ENCODE measurements around the gene HTRA1.

HTRA1 gene

DNA sequence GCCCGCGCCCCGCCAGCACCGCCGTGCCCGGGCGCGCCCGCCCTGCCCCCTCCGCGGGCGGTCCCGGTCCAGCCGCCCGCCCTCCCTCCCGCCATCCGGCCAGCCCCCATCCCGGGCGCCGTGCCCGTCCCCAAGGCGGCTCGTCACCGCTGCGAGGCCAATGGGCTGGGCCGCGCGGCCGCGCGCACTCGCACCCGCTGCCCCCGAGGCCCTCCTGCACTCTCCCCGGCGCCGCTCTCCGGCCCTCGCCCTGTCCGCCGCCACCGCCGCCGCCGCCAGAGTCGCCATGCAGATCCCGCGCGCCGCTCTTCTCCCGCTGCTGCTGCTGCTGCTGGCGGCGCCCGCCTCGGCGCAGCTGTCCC is at the start of gene HTRA1:
TSS of gene HTRA1 (plus strand) at position 187 of the 362 bp plus-strand sequence. CDS start at position 287, 100 bp downstream.
- DNase-seq (ENCODE audit: low read depth), result no peak

- no peak for DNase-seq (ENCODE audit: low read depth)
Measured at GRCh38 chr10:122413327-122413726, 48.0 kb upstream of the HTRA1 start.

- DNase-seq (ENCODE audit: low read depth), result no peak
Measured at GRCh38 chr10:122417667-122418066, 43.7 kb upstream of the HTRA1 start.

GRCh38 chr10:122419016-122419415 is 42.3 kb upstream of the HTRA1 start:
- no peak for DNase-seq (ENCODE audit: low read depth)

GRCh38 chr10:122419876-122420623 is 41.3 kb upstream of the HTRA1 start:
- no peak for DNase-seq (ENCODE audit: low read depth)

DNA sequence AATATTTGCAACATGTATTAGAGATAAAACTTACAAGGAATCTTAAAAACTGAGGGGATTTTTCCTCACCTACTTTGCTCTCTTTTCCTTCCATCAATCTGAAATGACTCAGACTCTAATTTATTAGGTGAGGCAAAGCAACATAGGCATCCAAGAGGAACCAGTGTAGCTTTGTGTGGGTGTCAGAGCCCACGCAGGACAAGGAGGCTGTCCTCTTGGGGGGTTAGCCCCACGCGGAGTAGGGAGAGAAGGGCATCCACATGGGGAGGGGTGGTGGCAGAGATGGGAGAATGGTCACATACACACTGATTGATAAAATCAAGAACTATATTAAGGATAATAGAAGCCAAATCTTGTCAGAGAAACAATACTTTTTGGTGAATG is 40.7 kb upstream of the HTRA1 start:
- no peak for DNase-seq (ENCODE audit: low read depth)

DNA sequence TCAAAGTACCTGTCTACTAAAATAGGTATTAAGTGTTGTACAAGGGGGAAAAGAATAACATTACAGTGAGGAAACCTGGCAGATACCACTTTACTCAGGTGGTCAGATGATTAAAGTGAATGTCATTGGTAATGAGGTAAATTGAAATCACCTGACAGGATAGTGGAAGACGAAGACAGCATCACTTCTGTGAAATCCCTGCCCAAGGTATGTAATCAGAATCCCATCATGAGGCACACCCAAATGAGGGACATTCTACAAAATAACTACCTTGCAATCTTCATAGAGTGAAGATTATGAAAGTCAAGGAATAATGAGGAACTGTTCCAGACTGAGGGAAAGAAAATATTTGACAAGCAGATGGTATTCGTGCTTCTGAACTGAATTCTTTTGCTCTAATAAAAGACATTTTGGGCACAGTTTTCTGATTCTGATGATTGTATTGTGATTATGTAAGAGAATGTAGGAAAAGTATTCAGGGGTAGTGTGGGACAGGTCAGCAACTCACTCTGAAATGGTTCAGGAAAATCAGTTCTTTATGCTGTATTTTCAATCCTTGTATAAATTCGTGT is 40.2 kb upstream of the HTRA1 start:
- no peak for DNase-seq (ENCODE audit: low read depth)

DNA sequence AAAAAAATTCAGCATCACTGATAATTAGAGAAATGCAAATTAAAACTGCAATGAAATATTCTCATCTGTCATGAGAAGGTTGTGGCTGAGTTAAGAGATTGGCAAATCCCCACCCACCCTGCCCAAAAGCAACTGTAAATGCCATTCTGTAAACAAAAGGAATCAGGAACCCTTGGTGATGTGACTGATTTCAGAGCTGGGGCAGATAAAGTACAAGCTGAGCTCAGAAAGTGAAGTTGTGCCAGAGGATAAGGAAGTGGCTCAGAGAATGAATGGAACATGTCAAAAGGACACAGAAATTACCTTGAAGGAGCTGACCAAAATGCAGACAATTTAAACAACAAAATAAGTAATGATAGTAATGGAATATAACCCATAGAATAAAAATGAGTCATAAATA is 39.6 kb upstream of the HTRA1 start:
- no peak for DNase-seq (ENCODE audit: low read depth)

- no peak for DNase-seq (ENCODE audit: low read depth)
Measured at GRCh38 chr10:122422266-122422989, 38.9 kb upstream of the HTRA1 start.

- DNase-seq (ENCODE audit: low read depth), result no peak
Measured at GRCh38 chr10:122424059-122424458, 37.3 kb upstream of the HTRA1 start.

- no peak for DNase-seq (ENCODE audit: low read depth)
Measured at GRCh38 chr10:122426829-122427228, 34.5 kb upstream of the HTRA1 start.

- no peak for DNase-seq (ENCODE audit: low read depth)
Measured at GRCh38 chr10:122427280-122427679, 34.1 kb upstream of the HTRA1 start.

DNA sequence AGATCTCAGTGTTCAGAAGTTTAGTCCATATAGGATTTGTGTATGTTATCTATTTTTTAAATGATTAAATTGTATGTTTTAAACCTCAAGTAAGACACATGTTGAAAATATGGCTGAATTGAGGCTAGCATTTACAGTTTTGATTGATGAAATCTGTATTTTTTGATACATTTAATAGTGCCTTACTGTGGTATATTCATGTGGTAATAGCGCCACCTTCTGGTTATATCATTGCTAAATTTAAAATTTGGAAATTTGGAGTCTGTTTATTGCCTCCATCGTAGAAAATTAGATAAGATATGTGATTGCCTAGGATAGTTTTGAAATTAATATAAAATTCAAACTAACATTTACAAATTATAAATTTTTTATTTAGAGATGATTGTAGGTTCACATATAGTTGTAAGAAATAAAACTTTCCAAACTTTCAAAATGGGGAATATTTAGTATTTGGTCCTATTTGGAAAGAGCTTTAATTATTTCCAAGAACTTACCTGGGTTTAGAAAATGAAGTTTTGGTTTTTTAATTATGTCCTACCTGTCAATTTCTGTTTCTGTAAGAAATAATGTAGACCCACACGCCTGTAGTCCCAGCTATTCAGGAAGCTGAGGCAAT is 26.0 kb upstream of the HTRA1 start:
- DNase-seq (ENCODE audit: low read depth), result peak; percentile 12

GRCh38 chr10:122441961-122442360 is 19.4 kb upstream of the HTRA1 start:
- no peak for DNase-seq (ENCODE audit: low read depth)

DNA sequence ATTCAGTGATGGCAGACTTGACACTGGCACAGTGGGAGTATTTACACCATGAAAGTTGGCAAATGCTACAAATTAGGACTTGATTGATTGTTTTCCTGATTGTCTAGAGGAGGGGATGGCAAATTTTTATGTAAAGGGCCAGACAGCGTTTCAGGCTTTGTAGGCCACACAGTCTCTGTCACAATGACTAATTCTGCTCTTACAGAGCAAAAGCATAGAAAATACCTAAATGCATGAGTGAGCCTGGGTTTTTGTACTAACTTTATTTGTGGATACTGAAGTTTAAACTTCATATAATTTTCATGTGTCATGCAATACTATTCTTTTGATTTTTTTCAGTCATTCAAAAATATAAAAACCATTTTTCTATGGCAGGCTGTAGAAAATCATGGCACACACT is 15.9 kb upstream of the HTRA1 start:
- DNase-seq (ENCODE audit: low read depth), result no peak

DNA sequence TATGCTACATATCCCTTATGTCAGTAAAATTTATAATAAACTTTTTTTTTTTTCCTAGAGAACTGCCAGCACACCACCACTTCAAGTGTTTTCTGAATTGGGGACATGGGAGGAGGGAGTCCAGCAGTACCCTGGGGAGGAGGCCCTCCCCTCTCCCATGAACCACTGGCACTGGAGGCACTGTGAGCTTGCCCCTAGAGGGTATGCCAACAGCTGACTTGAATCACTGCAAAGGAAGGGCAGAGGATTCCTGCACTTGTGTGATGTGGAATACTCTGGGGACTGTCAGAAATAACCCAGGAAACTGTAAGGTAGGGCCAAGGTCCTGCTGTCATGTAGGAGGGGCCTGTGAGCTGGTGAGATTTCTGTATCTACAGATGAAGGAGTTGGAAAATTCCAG is 15.4 kb upstream of the HTRA1 start:
- DNase-seq (ENCODE audit: low read depth), result no peak

DNA sequence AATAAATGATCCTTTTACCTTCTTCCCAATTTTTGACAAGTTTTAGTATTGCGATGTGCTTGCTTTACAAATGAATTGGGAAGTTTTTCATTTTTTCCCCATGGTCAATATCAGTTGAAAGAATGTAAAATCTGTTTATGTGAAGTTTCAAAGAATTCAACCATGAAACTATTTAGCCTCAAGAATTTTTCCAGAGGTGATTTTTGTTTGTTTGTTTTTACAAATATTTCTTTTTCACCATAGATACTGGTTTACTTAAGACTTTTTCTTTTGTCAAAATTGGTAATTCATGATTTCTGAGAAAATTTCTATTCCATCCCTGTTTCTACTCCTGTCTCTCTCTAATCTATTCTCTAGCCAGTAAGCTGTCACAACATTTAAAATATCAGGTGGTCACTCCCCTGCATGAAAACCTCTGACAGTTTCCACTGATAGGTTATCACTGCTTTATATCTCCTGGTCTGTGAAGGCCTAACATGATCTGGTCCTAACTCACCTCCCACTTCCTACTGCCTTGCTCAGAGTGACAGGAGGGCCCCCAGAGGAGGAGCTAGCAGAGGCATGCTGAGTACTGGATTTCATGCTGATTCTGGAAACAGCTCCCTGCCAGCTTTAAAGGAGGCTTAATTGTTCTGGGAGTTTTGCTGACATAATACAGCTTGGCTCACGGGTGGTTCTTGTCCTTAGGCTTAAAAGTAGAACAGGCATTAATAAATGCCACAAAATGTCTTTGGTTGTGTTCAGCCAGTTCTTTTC is 14.5 kb upstream of the HTRA1 start:
- DNase-seq (ENCODE audit: low read depth), result no peak

GRCh38 chr10:122448600-122448999 is 12.8 kb upstream of the HTRA1 start:
- DNase-seq (ENCODE audit: low read depth), result no peak

GRCh38 chr10:122449153-122449552 is 12.2 kb upstream of the HTRA1 start:
- DNase-seq (ENCODE audit: low read depth), result no peak

- DNase-seq (ENCODE audit: low read depth), result no peak
Measured at GRCh38 chr10:122450353-122450990, 10.9 kb upstream of the HTRA1 start.

DNA sequence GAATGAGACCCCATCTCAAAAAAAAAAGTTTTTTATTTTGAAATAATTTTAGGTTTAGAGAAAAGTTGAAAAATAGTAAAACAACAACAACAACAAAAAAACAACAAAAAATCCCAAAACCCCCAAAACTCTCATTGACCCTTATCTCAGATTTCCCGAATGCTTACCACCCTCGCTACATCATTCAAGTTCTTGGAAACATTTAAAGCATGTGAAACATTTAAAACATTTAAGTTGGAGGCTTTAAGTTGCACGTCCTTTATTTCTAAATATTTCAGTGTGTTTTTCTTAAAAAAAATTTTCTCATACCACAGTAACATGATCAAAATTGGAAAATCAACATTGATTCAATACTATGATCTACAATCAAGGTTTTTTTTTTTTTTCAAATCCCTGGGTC is 7.3 kb upstream of the HTRA1 start:
- no peak for DNase-seq (ENCODE audit: low read depth)

GRCh38 chr10:122454603-122455080 is 6.7 kb upstream of the HTRA1 start, which contains the start of gene ARMS2:
ARMS2 (plus strand) TSS chr10:122454653; CDS start chr10:122454728, 75 bp downstream.
- DNase-seq (ENCODE audit: low read depth), result no peak

All from HS-27A (cell line).